OCI-LY3 (cell line): Measurements from ENCODE around the gene SUCLG2.

Experiments
- CTCF ChIP-seq: fragments of 200-600, 300-600 bp; sonication (generic); IDR thresholded peaks from 2 replicates; pipeline ENCODE4 v1.5.1; 2014; ENCODE audit warnings: antibody characterized with exemption, low read length, low read depth
- EZH2phosphoT487 ChIP-seq: fragments of 200-600 bp; shearing (Covaris generic); IDR thresholded peaks from 2 replicates; pipeline ENCODE4 v1.6.1; 2018; ENCODE audit warnings: antibody characterized with exemption, mixed run types, low read depth

GRCh38 chr3:67437789-67438188 lies 216.6 kb downstream of the SUCLG2 start:
- TF ChIP-seq CTCF (no peak), EZH2phosphoT487 (no peak)
